Amniotic stem cell (primary cell): ENCODE data around the gene CTDSPL.
A peak's percentile ranks its signal among the peaks of the same experiment; 100 is the strongest.

ENCODE experiments used
- DNase-seq: peaks from one replicate; lab custom pipeline; 2025; lab: John Stamatoyannopoulos, UW

Gene CTDSPL

GRCh38 chr3:37943631-37944314 is 82.1 kb downstream of the CTDSPL start:
- DNase-seq = no peak

- no peak for DNase-seq
Measured at GRCh38 chr3:37944391-37944842, 82.7 kb downstream of the CTDSPL start.

- no peak for DNase-seq
Measured at GRCh38 chr3:37945156-37945806, 83.6 kb downstream of the CTDSPL start.

- DNase-seq = no peak
Measured at GRCh38 chr3:37945807-37946530, 84.3 kb downstream of the CTDSPL start.

- no peak for DNase-seq
Measured at GRCh38 chr3:37946531-37946889, 84.8 kb downstream of the CTDSPL start.

- no peak for DNase-seq
Measured at GRCh38 chr3:37949866-37950265, 88.2 kb downstream of the CTDSPL start.

- DNase-seq = no peak
Measured at GRCh38 chr3:37952564-37952963, 90.9 kb downstream of the CTDSPL start.

- no peak for DNase-seq
Measured at GRCh38 chr3:37953226-37953625, 91.5 kb downstream of the CTDSPL start.

- DNase-seq = no peak
Measured at GRCh38 chr3:37953707-37954394, 92.2 kb downstream of the CTDSPL start.

GRCh38 chr3:37954881-37955280 is 93.2 kb downstream of the CTDSPL start:
- no peak for DNase-seq

GRCh38 chr3:37955918-37956707 is 94.4 kb downstream of the CTDSPL start:
- no peak for DNase-seq

GRCh38 chr3:37956723-37957538 is 95.3 kb downstream of the CTDSPL start:
- DNase-seq = no peak

GRCh38 chr3:37957539-37957936 is 95.9 kb downstream of the CTDSPL start:
- DNase-seq = no peak

GRCh38 chr3:37961622-37962431 is 100.1 kb downstream of the CTDSPL start:
- DNase-seq = no peak

GRCh38 chr3:37963016-37963415 is 101.3 kb downstream of the CTDSPL start:
- DNase-seq = peak; percentile 33

- no peak for DNase-seq
Measured at GRCh38 chr3:37963635-37964034, 102.0 kb downstream of the CTDSPL start.

GRCh38 chr3:37964146-37964545 is 102.5 kb downstream of the CTDSPL start:
- no peak for DNase-seq

- DNase-seq = no peak
Measured at GRCh38 chr3:37964716-37965115, 103.0 kb downstream of the CTDSPL start.

- peak; percentile 27 for DNase-seq
Measured at GRCh38 chr3:37967260-37967881, 105.7 kb downstream of the CTDSPL start.

- DNase-seq = no peak
Measured at GRCh38 chr3:37968199-37968598, 106.5 kb downstream of the CTDSPL start.
